NCI-H146 (cell line): ENCODE measurements around the gene CERS6.
"Not testable (repeated sequence)": the region's sequence is repeated elsewhere in the genome, so short reads cannot be mapped to it uniquely, and the experiment has no call there.

Source experiments
- DNase-seq: peaks from one replicate; lab custom pipeline; 2025; lab: John Stamatoyannopoulos, UW

The CERS6 gene

GRCh38 chr2:168468354-168468753 is 12.3 kb downstream of the CERS6 start:
- no peak for DNase-seq

- DNase-seq, result no peak
Measured at GRCh38 chr2:168469281-168469988, 13.4 kb downstream of the CERS6 start.

DNA sequence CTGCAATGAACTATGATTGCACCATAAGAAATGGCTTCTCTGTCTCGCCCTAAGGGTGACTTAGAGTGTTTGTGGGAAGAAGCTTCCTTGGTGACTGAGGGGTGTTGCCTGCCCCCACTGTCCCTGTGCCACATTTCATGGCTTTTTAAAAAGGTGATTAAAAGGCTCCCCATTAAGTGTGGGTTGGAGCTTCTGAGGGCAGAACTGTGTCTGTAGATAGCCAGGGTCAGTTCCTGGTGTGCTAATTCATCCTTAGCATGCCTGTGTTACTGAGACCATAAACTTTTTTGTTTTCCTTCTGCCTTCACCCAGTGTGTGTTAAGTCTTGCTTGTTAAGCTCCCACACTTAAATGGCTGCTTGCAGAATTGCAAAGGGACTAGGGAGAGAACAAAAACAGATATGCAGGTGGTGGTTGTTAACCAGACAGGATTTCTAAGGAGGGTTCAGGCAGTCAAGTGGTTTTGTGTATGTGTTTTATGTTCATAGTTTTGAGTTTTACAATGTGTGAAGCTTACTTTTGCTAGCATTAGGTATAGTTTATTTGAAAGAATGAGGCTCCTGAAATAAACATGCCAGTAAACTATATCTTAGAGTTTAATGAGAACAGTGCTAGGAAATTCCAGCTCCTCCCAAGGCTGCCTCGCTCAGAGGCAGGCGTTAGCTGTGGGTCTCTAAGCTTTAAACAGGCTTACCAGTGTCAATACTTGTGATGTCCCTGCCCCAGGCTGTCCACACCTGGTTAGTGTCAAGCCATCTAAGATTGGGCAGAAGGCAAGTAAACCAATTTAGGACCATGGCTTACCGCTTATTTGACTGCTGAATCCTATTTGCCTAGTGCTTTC is 14.5 kb downstream of the CERS6 start:
- no peak for DNase-seq

DNA sequence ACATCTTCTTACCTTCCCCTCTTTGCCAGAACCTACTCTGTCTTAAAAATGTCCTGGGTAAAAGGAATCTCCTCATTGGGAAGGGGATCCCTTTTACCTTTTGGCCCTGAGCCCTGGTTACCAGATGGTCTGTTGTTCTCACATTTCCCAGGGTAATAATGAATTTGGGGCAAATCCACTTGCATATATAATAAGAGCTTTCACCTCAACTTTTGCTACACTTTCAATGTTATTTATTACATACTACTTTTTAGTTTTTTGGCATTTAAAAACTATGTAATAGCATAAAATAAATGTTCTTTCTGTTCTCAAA is 15.0 kb downstream of the CERS6 start:
- no peak for DNase-seq

DNA sequence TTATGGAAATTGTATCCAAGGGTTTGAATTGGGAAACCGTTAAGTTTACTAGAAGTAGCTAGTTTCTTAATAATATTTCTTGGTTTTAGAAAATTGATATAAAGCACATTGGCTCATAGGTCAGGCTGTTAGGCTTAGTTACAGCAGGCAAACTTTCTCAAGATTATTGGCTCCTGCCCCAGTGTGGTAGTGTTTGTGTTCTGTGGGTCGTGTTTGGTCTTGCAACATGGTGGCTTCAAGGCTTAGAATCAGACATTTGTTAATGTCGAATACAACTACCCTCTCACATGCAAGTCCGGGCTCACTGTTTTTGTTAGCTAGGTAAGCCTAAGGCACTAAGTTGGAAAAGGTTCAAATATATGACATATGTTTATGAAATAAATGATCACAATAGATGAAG is 19.6 kb downstream of the CERS6 start:
- no peak for DNase-seq

- DNase-seq, result no peak
Measured at GRCh38 chr2:168478206-168478605, 22.1 kb downstream of the CERS6 start.

DNA sequence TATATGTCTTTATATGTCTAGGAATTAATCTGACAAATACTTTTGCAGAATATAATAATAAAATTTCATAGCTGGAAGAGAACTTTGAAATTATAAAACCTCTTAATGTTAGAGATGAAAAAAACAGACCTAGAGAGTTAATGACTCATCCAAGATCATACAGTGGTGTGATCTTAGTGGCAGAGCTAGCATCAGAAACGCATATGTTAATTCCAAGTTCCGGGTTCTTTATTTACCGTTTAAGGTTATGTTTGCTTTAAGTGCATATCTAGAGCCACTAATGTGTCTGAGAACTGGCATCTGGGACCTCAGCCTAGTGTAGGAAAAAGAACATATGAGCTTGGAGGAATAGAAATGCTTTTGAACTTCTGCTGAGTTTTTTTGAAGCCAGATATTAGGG is 24.3 kb downstream of the CERS6 start:
- DNase-seq, result no peak

GRCh38 chr2:168480825-168481585 is 24.9 kb downstream of the CERS6 start:
- no peak for DNase-seq

GRCh38 chr2:168482269-168482668 is 26.2 kb downstream of the CERS6 start:
- no peak for DNase-seq

- no peak for DNase-seq
Measured at GRCh38 chr2:168482952-168483831, 27.1 kb downstream of the CERS6 start.

GRCh38 chr2:168486477-168486876 is 30.4 kb downstream of the CERS6 start:
- DNase-seq, result no peak

GRCh38 chr2:168490015-168490874 is 34.2 kb downstream of the CERS6 start:
- no peak for DNase-seq

DNA sequence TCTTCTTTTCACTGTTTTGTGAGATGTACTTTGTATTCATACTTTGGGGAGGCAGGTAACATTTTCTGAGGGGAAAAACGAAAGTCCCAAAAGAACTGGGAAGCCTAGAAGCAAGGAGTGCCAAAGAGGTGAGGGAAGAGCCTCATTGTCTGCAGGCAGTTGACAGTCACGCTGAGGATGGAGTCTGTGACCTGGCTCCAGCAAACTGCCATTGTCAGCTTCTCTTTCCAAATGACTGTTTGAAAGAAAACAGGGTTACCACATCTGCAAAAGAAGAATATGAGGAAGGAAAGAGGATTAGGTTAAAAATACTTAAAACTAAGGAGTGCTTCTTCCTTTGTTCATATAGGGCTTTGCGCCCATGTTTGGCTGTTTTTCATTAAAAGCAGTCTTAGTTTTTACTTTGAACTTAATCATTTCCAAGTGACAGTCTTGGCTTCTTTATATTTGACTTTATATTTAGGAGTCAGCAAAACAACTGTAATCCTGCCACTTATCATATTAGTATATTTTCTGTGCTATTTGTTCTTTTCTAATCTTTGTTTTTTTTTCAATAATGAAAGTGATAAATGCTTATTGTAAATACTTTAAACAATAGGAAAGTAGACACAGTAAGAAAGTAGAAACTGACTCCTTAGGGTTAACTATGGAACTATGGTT is 35.0 kb downstream of the CERS6 start:
- DNase-seq, result no peak

DNA sequence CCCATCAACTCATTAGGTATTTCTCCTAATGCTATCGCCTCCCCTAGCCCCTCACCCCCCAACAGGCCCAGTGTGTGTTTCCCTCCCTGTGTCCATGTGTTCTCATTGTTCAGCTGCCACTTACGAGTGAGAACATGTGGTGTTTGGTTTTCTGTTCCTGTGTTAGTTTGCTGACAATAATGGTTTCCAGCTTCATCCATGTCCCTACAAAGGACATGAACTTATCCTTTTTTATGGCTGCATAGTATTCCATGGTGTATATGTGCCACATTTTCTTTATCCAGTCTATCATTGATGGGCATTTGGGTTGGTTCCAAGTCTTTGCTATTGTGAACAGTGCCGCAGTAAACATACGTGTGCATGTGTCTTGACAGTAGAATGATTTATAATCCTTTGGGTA is 35.7 kb downstream of the CERS6 start:
- DNase-seq, result not testable (repeated sequence)

GRCh38 chr2:168493219-168493618 is 37.1 kb downstream of the CERS6 start:
- not testable (repeated sequence) for DNase-seq

DNA sequence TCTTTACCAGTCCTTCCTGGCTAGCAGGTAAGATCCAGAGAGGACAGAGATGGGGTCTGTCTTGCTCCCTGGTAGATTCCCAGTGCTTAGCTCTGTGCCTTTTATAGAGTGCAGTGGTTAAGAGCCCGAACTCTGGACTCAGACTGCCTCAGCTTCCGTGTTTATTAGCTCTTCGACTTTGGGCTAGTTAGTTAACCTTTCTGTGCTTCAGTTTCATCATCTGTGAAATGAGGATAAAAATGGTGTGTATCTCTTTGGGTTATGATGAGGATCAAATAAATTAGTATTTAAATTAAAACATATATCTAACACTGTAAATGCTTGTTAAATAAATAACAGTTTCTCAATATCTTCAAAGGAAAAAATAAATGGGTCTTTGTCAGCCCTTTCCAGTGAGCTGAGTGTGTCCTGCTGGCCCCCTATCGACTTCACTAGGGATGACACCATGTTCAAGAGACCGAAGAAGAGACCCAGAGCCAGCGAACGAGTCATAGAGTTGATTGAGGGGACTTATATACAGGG is 38.2 kb downstream of the CERS6 start:
- DNase-seq, result no peak

DNA sequence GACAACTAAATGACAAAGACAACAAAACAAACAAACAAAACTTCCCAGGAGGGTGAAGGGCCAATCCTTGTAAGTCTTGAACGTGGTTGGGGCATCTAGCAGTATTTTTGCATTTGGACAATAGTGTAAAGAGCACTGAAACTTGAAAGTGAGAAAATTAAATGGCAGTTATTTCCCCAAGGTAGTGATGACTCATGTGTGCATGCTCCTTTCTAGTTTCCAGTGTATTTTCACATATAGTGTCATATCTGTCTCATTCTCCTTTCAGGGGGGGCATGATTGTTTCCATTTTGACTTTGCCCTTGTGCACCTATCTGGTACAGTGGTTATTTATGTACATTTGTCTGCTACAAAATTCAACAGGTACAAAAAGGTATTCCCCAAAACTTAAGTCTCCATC is 39.5 kb downstream of the CERS6 start:
- no peak for DNase-seq

DNA sequence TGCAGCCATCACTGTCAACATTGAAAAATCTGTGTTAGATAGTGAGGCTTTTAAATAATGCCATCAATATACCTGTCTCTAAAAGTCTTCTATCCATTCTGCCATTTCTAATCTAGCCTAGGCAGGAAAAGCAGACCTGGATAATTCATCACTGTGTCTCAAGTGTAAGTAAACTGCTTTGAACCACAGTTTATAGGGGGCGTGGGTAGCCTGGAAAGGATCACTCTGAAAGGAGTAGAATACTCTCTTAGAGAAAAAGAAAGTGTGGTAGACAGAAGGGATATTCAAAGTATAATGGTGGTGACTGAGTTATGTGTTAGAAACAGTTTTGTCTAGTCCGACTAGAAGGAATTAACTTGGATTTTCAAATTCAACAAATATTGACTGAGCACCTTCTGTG is 40.8 kb downstream of the CERS6 start:
- no peak for DNase-seq

- DNase-seq, result no peak
Measured at GRCh38 chr2:168499500-168499899, 43.4 kb downstream of the CERS6 start.

DNA sequence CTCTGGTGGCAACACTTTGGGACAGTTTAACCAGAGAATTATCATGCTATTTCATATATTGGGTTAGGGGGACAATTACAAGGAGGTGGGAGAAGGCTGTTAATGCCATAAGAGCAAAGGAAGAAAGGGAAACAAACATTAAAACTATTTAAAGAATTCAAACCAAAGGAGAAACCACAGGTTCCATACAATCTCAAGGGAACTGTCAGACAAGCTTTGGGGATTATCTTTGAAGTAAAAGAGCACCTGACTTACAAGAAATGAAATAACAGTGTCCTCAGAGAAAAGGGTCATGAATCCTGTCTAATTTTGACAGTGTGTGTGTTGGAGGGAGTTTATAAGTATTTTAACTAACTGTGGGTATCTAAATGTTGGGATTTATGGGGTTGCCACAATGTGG is 44.4 kb downstream of the CERS6 start:
- DNase-seq, result no peak
